Right lobe of liver (tissue), 4 donors: Measurements from ENCODE around the gene PVALEF.

ENCODE experiments used
- CTCF ChIP-seq, 4 donors: fragments of 200-600 bp in 3 of 4; fragments of 450-650 bp in 1 of 4; IDR thresholded peaks; one replicate each; pipeline versions ENCODE4 v1.5.1 to v1.8.0; 2016 to 2022; ENCODE audit warnings: antibody characterized with exemption in 4 of 4, mild to moderate bottlenecking in 2 of 4
- POLR2A ChIP-seq: fragments of 450-650 bp; IDR thresholded peaks from one replicate; pipeline ENCODE4 v1.6.1; 2017; ENCODE audit warnings: antibody characterized with exemption, mild to moderate bottlenecking
- donor health status: DM: no; HTN: no; CAD: no.
- donor health status: DM: no; HTN: no; CAD: no.
- donor health status: DM: no; HTN: yes; CAD: no.

- TF ChIP-seq CTCF (IDR thresholded peaks at IDR 0.05) (no peak), POLR2A (no peak)
Measured at GRCh38 chr17:81210868-81211267, 45.6 kb downstream of the PVALEF start.
